ENCODE measurements around the gene RABGAP1L.
"Not testable (repeated sequence)": the region's sequence is repeated elsewhere in the genome, so short reads cannot be mapped to it uniquely, and the experiment has no call there.

RABGAP1L gene

GRCh38 chr1:174640783-174641182 lies 481.5 kb downstream of the RABGAP1L start:
- Histone ChIP-seq H3K36me3 (replicated peaks; ENCODE audit: low read depth, low read length) (peaks cover 8% of the 10 kb centered on the region), H3K79me2 (ENCODE audit: low read length) (no peaks in the 10 kb centered on the region), H2AFZ (ENCODE audit: low read depth, low read length) (no peak overlapping the region), H4K20me1 (ENCODE audit: insufficient read depth, low read length) (no peaks in the 10 kb centered on the region), H3K27me3 (ENCODE audit: low read depth, low read length) (no peaks in the 10 kb centered on the region), H3K9ac (ENCODE audit: low read length) (no peak overlapping the region), H3K4me1 (ENCODE audit: low read length) (peaks cover 8% of the 10 kb centered on the region), H3K27ac (ENCODE audit: low read length) (no peak overlapping the region), H3K4me2 (ENCODE audit: low read length) (no peak overlapping the region), H3K9me3 (ENCODE audit: insufficient read depth, low read length) (no peaks in the 10 kb centered on the region), H3K4me3 (ENCODE audit: low read length) (no peak overlapping the region)
- TF ChIP-seq CTCF (IDR thresholded peaks at IDR 0.05; ENCODE audit: low read depth, low read length) (no peak), EZH2phosphoT487 (IDR thresholded peaks at IDR 0.05; ENCODE audit: low read depth) (no peak)

GRCh38 chr1:174642393-174642792 lies 483.1 kb downstream of the RABGAP1L start:
- H3K9me3 ChIP-seq (ENCODE audit: insufficient read depth, low read length): no peaks in the 10 kb centered on the region
- TF ChIP-seq CTCF (IDR thresholded peaks at IDR 0.05; ENCODE audit: low read depth, low read length) (no peak), EZH2phosphoT487 (IDR thresholded peaks at IDR 0.05; ENCODE audit: low read depth) (no peak)

GRCh38 chr1:174643206-174643605 lies 483.9 kb downstream of the RABGAP1L start:
- Histone ChIP-seq H3K36me3 (replicated peaks; ENCODE audit: low read depth, low read length) (peaks cover under 1% of the 10 kb centered on the region), H3K27ac (ENCODE audit: low read length) (no peak overlapping the region), H2AFZ (ENCODE audit: low read depth, low read length) (no peak overlapping the region)

More at GRCh38 chr1:174642393-174642792, 483.1 kb downstream of the RABGAP1L start:
- Histone ChIP-seq H3K4me2 (ENCODE audit: low read length) (no peak overlapping the region), H3K36me3 (replicated peaks; ENCODE audit: low read depth, low read length) (peaks cover 8% of the 10 kb centered on the region), H3K27ac (ENCODE audit: low read length) (no peak overlapping the region), H3K79me2 (ENCODE audit: low read length) (no peaks in the 10 kb centered on the region), H3K4me1 (ENCODE audit: low read length) (peaks cover 8% of the 10 kb centered on the region), H3K4me3 (ENCODE audit: low read length) (no peak overlapping the region), H3K27me3 (ENCODE audit: low read depth, low read length) (no peaks in the 10 kb centered on the region), H4K20me1 (ENCODE audit: insufficient read depth, low read length) (no peaks in the 10 kb centered on the region; the same call in 1 of the 2 replicates), H3K9ac (ENCODE audit: low read length) (no peak overlapping the region), H2AFZ (ENCODE audit: low read depth, low read length) (no peak overlapping the region)

GRCh38 chr1:174649572-174649971 lies 490.3 kb downstream of the RABGAP1L start:
- not testable (repeated sequence) for H3K4me3 ChIP-seq (ENCODE audit: low read length); H3K4me2 ChIP-seq (ENCODE audit: low read length); H2AFZ ChIP-seq (ENCODE audit: low read depth, low read length); H3K9ac ChIP-seq (ENCODE audit: low read length); H4K20me1 ChIP-seq (ENCODE audit: insufficient read depth, low read length); H3K27me3 ChIP-seq (ENCODE audit: low read depth, low read length); H3K36me3 ChIP-seq (replicated peaks; ENCODE audit: low read depth, low read length); H3K9me3 ChIP-seq (ENCODE audit: insufficient read depth, low read length); H3K4me1 ChIP-seq (ENCODE audit: low read length); H3K79me2 ChIP-seq (ENCODE audit: low read length); H3K27ac ChIP-seq (ENCODE audit: low read length)

More at GRCh38 chr1:174643206-174643605, 483.9 kb downstream of the RABGAP1L start:
- Histone ChIP-seq H3K9me3 (ENCODE audit: insufficient read depth, low read length) (no peaks in the 10 kb centered on the region), H3K4me2 (ENCODE audit: low read length) (no peak overlapping the region), H3K27me3 (ENCODE audit: low read depth, low read length) (no peaks in the 10 kb centered on the region), H3K4me3 (ENCODE audit: low read length) (no peak overlapping the region), H3K4me1 (ENCODE audit: low read length) (peaks cover 8% of the 10 kb centered on the region), H3K9ac (ENCODE audit: low read length) (no peak overlapping the region), H3K79me2 (ENCODE audit: low read length) (no peaks in the 10 kb centered on the region), H4K20me1 (ENCODE audit: insufficient read depth, low read length) (no peaks in the 10 kb centered on the region; the same call in 1 of the 2 replicates)
- TF ChIP-seq EZH2phosphoT487 (IDR thresholded peaks at IDR 0.05; ENCODE audit: low read depth) (no peak), CTCF (IDR thresholded peaks at IDR 0.05; ENCODE audit: low read depth, low read length) (no peak)
